Smooth muscle cell (in vitro differentiated cells): Measurements from ENCODE around the gene PKDCC. TPM values are rescaled to one million over a fixed set of nuclear protein-coding genes. Genes with fewer than 3 reads are reported as not detected.

Experiments
- DNase-seq: peaks from one replicate; lab custom pipeline; 2025; ENCODE audit not compliant: unreplicated experiment; lab: John Stamatoyannopoulos, UW
- H2AFZ ChIP-seq: fragments of 200-600 bp; sonication (generic); 2 replicates; pipeline ENCODE4 v1.6.0; 2016; ENCODE audit warnings: antibody characterized with exemption, low read depth, mild to moderate bottlenecking
- H3F3A ChIP-seq: fragments of 200-600 bp; sonication (generic); 2 replicates; pipeline ENCODE4 v1.6.0; 2017; ENCODE audit warnings: antibody characterized with exemption, low read depth
- H3K27ac ChIP-seq: fragments of 200-600 bp; sonication (generic); 2 replicates; pipeline ENCODE4 v1.5.1; 2016; ENCODE audit warnings: low read depth, mild to moderate bottlenecking
- H3K27me3 ChIP-seq: fragments of 200-600 bp; sonication (generic); 2 replicates; pipeline ENCODE4 v1.6.1; 2016; ENCODE audit warnings: low read depth, mild to moderate bottlenecking
- H3K36me3 ChIP-seq: fragments of 200-600 bp; sonication (generic); 2 replicates; pipeline ENCODE4 v1.5.1; 2016; ENCODE audit warnings: low read depth
- H3K4me1 ChIP-seq: fragments of 200-600 bp; sonication (generic); 2 replicates; pipeline ENCODE4 v1.5.1; 2016; ENCODE audit warnings: low read depth
- H3K4me2 ChIP-seq: fragments of 200-600 bp; sonication (generic); 2 replicates; pipeline ENCODE4 v1.6.0; 2016; ENCODE audit warnings: mild to moderate bottlenecking
- H3K4me3 ChIP-seq: fragments of 200-600 bp; sonication (generic); 2 replicates; pipeline ENCODE4 v1.5.1; 2016; ENCODE audit warnings: mild to moderate bottlenecking
- H3K79me2 ChIP-seq: fragments of 200-600 bp; sonication (generic); 2 replicates; pipeline ENCODE4 v1.6.0; 2016; ENCODE audit warnings: low read depth, mild to moderate bottlenecking
- H3K9ac ChIP-seq: fragments of 200-600 bp; sonication (generic); 2 replicates; pipeline ENCODE4 v1.6.0; 2016; ENCODE audit warnings: low read depth
- H3K9me3 ChIP-seq: fragments of 200-600 bp; sonication (generic); replicated peaks from 2 replicates; pipeline ENCODE4 v1.5.1; 2016; ENCODE audit warnings: low read depth
- H4K20me1 ChIP-seq: fragments of 200-600 bp; sonication (generic); 2 replicates; pipeline ENCODE4 v1.6.0; 2016; ENCODE audit warnings: low read depth
- WGBS: methylation state at CpG from one replicate; pipeline ENCODE4 v1.1.7; 2016; ENCODE audit warnings: low lambda C conversion rate; 5-methylcytosine and 5-hydroxymethylcytosine counted together
- polyA plus RNA-seq: library from polyadenylated mRNA; unstranded; fragments of >200 nt; fragmentation: Nextera tagmentation; extraction: Ambion mirVana; gene quantifications from 2 replicates; pipeline ENCODE4 v1.2.1, GENCODE V29; 2016
- total RNA-seq: library from RNA; depleted of rRNA; stranded (reverse); fragments of >200 nt; gene quantifications from 2 replicates; pipeline ENCODE4 v1.2.3, GENCODE V29; 2014
- TF ChIP-seq, protein P1 (sequence below): fragments of 200-600 bp; sonication (generic); IDR thresholded peaks from 2 replicates; pipeline ENCODE4 v1.5.1; 2017; ENCODE audit warnings: borderline replicate concordance, mild to moderate bottlenecking, antibody characterized with exemption; ENCODE audit not compliant: insufficient read depth, poor library complexity, severe bottlenecking

PKDCC gene
- total and polyA plus RNA-seq, 2 experiments from 2014 or later: 12.2 to 15.2 TPM

DNA sequence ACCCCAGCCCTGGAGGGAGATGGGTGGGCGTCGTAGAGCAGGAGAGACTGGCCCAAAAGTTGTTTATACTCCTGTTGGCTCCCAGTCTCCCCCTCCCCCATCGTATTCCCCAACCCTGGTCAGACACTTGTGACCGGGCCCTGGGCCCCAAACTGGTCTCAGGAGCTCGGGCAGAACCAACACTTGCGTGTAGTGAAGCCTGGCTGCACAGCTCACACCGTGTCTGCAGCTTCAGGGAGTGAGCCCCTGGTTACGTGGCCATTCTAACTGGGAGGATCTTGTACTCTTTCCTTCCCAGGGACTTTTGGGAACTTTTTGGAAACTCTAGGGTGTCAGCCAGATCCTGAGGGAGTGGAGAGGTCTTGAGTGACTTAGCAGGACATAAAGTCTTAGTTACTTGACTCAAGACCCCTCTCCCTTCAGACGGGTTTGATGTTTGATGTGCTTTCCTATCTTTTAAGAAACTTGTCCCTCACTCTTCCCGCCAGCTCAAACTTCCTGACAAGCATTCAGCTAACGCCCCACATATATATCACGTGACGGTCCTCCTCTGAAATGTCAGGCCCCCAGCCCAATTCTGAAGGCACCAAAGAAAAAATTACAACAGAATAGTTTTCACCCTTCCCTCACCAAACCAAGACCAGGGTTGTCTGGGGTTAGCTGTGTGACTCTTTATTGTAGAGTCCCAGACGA lies 2.3 kb downstream of the PKDCC start:
- Histone ChIP-seq H3K9me3 (no peaks in the 10 kb centered on the region), H4K20me1 (no peaks in the 10 kb centered on the region), H3K36me3 (no peaks in the 10 kb centered on the region), H2AFZ (no peak overlapping the region), H3K79me2 (peaks cover 39% of the 10 kb centered on the region), H3K4me2 (peak overlapping the region; percentile 91), H3F3A (peaks cover 22% of the 10 kb centered on the region), H3K4me1 (peaks cover 65% of the 10 kb centered on the region), H3K27ac (no peak overlapping the region), H3K4me3 (peak overlapping the region; percentile 72), H3K27me3 (no peaks in the 10 kb centered on the region), H3K9ac (no peak overlapping the region)
- TF ChIP-seq, protein P1, sequence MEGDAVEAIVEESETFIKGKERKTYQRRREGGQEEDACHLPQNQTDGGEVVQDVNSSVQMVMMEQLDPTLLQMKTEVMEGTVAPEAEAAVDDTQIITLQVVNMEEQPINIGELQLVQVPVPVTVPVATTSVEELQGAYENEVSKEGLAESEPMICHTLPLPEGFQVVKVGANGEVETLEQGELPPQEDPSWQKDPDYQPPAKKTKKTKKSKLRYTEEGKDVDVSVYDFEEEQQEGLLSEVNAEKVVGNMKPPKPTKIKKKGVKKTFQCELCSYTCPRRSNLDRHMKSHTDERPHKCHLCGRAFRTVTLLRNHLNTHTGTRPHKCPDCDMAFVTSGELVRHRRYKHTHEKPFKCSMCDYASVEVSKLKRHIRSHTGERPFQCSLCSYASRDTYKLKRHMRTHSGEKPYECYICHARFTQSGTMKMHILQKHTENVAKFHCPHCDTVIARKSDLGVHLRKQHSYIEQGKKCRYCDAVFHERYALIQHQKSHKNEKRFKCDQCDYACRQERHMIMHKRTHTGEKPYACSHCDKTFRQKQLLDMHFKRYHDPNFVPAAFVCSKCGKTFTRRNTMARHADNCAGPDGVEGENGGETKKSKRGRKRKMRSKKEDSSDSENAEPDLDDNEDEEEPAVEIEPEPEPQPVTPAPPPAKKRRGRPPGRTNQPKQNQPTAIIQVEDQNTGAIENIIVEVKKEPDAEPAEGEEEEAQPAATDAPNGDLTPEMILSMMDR: no peak
- DNase-seq: no peak
- 41% methylated on average over 14 of the region's 14 CpGs for WGBS

DNA sequence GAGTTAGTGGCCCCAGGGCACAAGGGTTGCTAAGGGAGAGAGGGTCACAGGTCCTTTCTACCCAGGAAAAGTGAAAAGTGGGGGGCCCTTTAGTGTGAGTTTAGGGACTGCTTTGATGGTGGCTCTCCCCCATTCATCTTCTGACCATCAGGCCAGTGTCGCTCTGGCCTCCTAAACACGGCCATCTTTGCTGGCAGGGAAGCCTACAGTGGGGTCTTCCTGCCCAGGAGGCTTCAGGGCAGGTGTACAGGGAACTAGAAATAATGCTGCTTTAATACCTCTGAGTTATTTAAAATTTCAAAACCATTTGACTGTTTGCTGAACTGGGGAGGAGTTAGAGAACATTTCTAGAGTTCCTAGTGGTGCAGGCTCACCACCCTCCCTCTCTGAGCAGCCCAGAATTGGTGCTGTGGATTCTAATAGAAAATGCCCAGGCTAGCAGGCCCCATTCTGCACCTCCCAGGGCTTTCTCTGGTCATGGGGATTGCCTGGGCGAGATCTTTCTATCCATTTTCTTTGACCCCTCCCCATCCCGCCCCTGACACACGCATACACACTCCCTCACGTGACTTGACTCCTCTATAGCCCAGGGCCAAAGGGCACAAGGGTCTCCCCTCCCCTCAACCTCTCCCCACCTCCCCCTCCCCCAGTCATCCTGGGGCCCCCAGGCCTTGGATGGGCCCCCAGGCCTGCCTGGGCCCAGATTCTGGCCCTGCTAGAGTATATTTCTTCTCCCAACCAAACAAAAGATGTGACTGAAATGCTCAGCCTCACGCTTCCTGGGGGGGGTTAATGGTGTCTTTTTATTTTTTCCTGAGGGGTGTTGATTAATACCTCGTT lies 3.1 kb downstream of the PKDCC start:
- Histone ChIP-seq H3K9ac (no peak overlapping the region), H3F3A (peaks cover 15% of the 10 kb centered on the region), H4K20me1 (no peaks in the 10 kb centered on the region), H3K9me3 (no peaks in the 10 kb centered on the region), H3K4me1 (peaks cover 58% of the 10 kb centered on the region), H3K4me3 (peak overlapping the region; percentile 72), H3K36me3 (no peaks in the 10 kb centered on the region), H3K27ac (no peak overlapping the region), H3K79me2 (peaks cover 39% of the 10 kb centered on the region), H2AFZ (no peak overlapping the region), H3K4me2 (peak overlapping the region; percentile 91), H3K27me3 (no peaks in the 10 kb centered on the region)
- TF ChIP-seq, protein P1: no peak
- 65% methylated on average over 7 of the region's 8 CpGs for WGBS
- DNase-seq: no peak

DNA sequence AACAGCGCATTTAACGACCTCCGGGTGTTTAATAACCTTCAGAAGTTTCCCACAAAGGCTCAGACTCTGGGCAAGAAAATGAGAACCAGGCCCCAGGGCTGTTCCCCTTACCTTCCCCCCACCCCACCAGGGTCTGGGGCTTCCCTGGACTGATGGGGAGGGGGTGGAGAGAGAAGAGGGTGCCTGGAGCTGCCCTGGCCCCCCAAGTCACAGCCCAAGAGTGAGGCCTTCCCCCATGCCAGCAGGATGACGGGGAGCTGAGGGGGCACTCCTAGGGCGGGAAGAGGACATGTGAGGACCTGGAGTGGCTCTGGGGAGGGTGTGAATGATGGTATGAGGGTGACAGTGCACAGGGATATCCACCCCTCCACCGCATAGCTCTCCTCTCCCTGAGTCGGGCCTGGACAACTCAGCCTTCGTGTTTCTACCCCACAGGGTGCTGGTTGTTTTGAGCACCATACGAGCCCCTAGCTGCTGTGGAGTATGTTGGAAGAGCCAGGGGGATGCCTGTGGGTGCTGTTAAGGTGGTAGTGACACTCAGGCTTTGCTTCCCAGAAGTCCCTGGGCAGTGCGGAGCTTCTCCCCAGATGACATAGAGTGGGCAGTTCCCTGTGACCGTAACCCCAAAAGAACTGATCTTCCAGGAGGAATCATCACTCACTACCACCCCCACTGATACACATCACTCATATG lies 3.9 kb downstream of the PKDCC start:
- Histone ChIP-seq H3K9ac (no peak overlapping the region), H3K36me3 (no peaks in the 10 kb centered on the region), H3F3A (peaks cover 11% of the 10 kb centered on the region), H3K9me3 (no peaks in the 10 kb centered on the region), H2AFZ (no peak overlapping the region), H3K4me1 (peaks cover 50% of the 10 kb centered on the region), H3K4me3 (peak overlapping the region; percentile 72), H3K27me3 (no peaks in the 10 kb centered on the region), H3K79me2 (peaks cover 39% of the 10 kb centered on the region), H3K27ac (no peak overlapping the region), H4K20me1 (no peaks in the 10 kb centered on the region), H3K4me2 (peak overlapping the region; percentile 91)
- 76% methylated on average over 11 of the region's 11 CpGs for WGBS
- DNase-seq: no peak
- TF ChIP-seq, protein P1: no peak
